ENCODE results near the gene CLNK. TPM values are rescaled to one million over a fixed set of nuclear protein-coding genes. Genes with fewer than 3 reads are reported as not detected.

The CLNK gene
- total RNA-seq, 2 experiments from 2014 or later: 2.0 TPM; not detected in 1

DNA sequence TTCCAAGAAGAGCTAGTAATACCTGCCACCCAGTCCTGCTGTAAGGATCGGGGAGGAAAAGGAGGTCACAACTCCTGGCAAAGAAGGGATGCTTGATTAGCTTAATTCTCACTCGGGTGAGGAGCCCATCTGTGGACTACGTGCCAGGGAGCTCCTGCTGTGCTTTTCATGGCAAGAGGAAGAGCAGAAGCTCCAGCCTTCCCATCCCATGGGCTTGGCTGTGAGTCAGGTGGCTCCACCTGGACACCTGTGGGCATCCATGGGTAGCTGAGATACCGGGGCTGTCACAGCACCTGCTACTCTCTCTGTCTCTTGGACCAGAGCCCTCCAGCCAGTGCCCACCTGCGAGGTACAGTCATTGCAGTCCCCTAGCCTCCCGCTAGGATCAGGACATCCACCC, 18.0 kb downstream of the CLNK start:
- TF ChIP-seq, protein P1, sequence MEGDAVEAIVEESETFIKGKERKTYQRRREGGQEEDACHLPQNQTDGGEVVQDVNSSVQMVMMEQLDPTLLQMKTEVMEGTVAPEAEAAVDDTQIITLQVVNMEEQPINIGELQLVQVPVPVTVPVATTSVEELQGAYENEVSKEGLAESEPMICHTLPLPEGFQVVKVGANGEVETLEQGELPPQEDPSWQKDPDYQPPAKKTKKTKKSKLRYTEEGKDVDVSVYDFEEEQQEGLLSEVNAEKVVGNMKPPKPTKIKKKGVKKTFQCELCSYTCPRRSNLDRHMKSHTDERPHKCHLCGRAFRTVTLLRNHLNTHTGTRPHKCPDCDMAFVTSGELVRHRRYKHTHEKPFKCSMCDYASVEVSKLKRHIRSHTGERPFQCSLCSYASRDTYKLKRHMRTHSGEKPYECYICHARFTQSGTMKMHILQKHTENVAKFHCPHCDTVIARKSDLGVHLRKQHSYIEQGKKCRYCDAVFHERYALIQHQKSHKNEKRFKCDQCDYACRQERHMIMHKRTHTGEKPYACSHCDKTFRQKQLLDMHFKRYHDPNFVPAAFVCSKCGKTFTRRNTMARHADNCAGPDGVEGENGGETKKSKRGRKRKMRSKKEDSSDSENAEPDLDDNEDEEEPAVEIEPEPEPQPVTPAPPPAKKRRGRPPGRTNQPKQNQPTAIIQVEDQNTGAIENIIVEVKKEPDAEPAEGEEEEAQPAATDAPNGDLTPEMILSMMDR (conservative IDR thresholded peaks at IDR 0.05; ENCODE audit: low read length): no peak
- TF ChIP-seq EZH2phosphoT487 (IDR thresholded peaks at IDR 0.05; ENCODE audit: borderline replicate concordance, low read depth, low read length): no peak

DNA sequence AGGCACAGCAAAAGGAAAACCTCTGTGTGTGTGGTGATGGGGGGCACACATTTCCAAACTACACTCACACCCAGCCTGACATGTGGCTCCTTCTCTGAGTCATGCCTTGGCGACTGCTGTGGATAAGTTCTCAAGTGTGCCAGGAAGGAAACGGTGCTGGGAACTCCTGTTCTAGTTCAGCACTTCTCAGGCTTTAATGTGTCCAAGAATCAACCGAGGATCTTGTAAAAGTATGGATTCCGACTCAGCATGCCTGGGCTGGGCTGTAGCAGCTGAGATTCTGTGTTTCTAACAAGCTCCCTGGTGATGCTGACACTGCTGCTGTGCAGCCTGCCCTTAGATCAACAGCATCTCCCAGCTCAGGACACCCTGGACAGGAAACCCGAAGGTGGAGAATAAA, 20.2 kb downstream of the CLNK start:
- intact Hi-C loops (cut with micrococcal nuclease; ENCODE audit: unreplicated experiment): no loop called here
- TF ChIP-seq, protein P1 (conservative IDR thresholded peaks at IDR 0.05; ENCODE audit: low read length): no peak
- no peak for TF ChIP-seq EZH2phosphoT487 (IDR thresholded peaks at IDR 0.05; ENCODE audit: borderline replicate concordance, low read depth, low read length)
- no peaks in the 10 kb centered on the region for H3K79me2 ChIP-seq (ENCODE audit: insufficient read depth, low read depth, low read length)
- H3K36me3 ChIP-seq (ENCODE audit: insufficient read depth, low read length): no peaks in the 10 kb centered on the region
- H2AFZ ChIP-seq (ENCODE audit: low read length): no peak overlapping the region
- ChIA-PET POLR2A (no interaction called here), CTCF (ENCODE audit: unreplicated experiment) (no interaction called here)
- no peak for DNase-seq (ENCODE audit: low spot score)
- H3K9me3 ChIP-seq (ENCODE audit: low read length): no peaks in the 10 kb centered on the region
- H3K4me2 ChIP-seq (ENCODE audit: low read length): no peak overlapping the region
- BruUV-seq (replicated peaks): no TSS peak
- no peaks in the 10 kb centered on the region for H3K4me1 ChIP-seq (ENCODE audit: insufficient read depth, low read length, poor library complexity, severe bottlenecking)
- no peaks in the 10 kb centered on the region for H4K20me1 ChIP-seq (ENCODE audit: insufficient read depth, low read length)
- no peak overlapping the region for H3K4me3 ChIP-seq (ENCODE audit: low read depth, low read length, poor library complexity, severe bottlenecking)
- no peak overlapping the region for H3K27ac ChIP-seq (ENCODE audit: low read depth, low read length, poor library complexity, severe bottlenecking)
- H3K9me2 ChIP-seq (ENCODE audit: insufficient read depth, low read length): no peaks in the 10 kb centered on the region

More for the DNA sequence above, 18.0 kb downstream of the CLNK start:
- H3K4me3 ChIP-seq (ENCODE audit: low read depth, low read length, poor library complexity, severe bottlenecking): no peak overlapping the region
- H3K79me2 ChIP-seq (ENCODE audit: insufficient read depth, low read depth, low read length): no peaks in the 10 kb centered on the region
- H3K9me2 ChIP-seq (ENCODE audit: insufficient read depth, low read length): no peaks in the 10 kb centered on the region
- no TSS peak for BruUV-seq (replicated peaks)
- no peak overlapping the region for H3K4me2 ChIP-seq (ENCODE audit: low read length)
- intact Hi-C loops (cut with micrococcal nuclease; ENCODE audit: unreplicated experiment): no loop called here
- H4K20me1 ChIP-seq (ENCODE audit: insufficient read depth, low read length): no peaks in the 10 kb centered on the region
- peaks cover 9% of the 10 kb centered on the region for H3K4me1 ChIP-seq (ENCODE audit: insufficient read depth, low read length, poor library complexity, severe bottlenecking)
- no peaks in the 10 kb centered on the region for H3K36me3 ChIP-seq (ENCODE audit: insufficient read depth, low read length)
- no peaks in the 10 kb centered on the region for H3K9me3 ChIP-seq (ENCODE audit: low read length)
- ChIA-PET POLR2A (no interaction called here), CTCF (ENCODE audit: unreplicated experiment) (no interaction called here)
- no peak overlapping the region for H3K27ac ChIP-seq (ENCODE audit: low read depth, low read length, poor library complexity, severe bottlenecking)
- no peak for DNase-seq (ENCODE audit: low spot score)
- H2AFZ ChIP-seq (ENCODE audit: low read length): no peak overlapping the region

DNA sequence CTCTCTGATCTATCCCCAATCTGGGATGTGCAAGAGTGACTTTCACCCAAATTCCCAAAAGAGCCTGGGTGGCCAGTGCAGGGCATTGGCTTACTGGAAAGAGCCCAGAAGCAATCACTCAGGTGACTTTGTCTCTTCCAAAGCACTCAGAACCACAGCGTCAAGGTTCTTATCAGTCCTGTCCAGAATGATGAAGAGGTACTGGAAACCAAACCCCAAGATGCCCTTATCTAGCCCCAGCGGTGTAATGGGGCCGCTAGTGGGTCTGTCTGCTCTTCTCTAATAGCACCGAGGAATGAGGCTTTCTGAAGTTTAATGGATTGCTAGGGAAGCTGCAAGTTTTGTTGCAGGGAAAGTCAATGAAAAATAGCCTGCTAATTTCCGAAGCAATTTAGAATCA, 21.6 kb downstream of the CLNK start:
- no peak overlapping the region for H3K4me3 ChIP-seq (ENCODE audit: low read depth, low read length, poor library complexity, severe bottlenecking)
- ChIA-PET CTCF (ENCODE audit: unreplicated experiment) (no interaction called here), POLR2A (interaction anchor here (0.6 kb wide), 1 partner anchor 347 kb away, joined by 3 read pairs; no protein-coding TSS in a partner anchor)
- intact Hi-C loops (cut with micrococcal nuclease; ENCODE audit: unreplicated experiment): no loop called here
- H3K9me2 ChIP-seq (ENCODE audit: insufficient read depth, low read length): no peaks in the 10 kb centered on the region
- no peaks in the 10 kb centered on the region for H3K9me3 ChIP-seq (ENCODE audit: low read length)
- H3K4me2 ChIP-seq (ENCODE audit: low read length): no peak overlapping the region
- no peak overlapping the region for H2AFZ ChIP-seq (ENCODE audit: low read length)
- no peaks in the 10 kb centered on the region for H3K79me2 ChIP-seq (ENCODE audit: insufficient read depth, low read depth, low read length)
- no peaks in the 10 kb centered on the region for H3K36me3 ChIP-seq (ENCODE audit: insufficient read depth, low read length)
- TF ChIP-seq, protein P1 (conservative IDR thresholded peaks at IDR 0.05; ENCODE audit: low read length): no peak
- TF ChIP-seq EZH2phosphoT487 (IDR thresholded peaks at IDR 0.05; ENCODE audit: borderline replicate concordance, low read depth, low read length): no peak
- no peaks in the 10 kb centered on the region for H4K20me1 ChIP-seq (ENCODE audit: insufficient read depth, low read length)
- DNase-seq (ENCODE audit: low spot score): no peak
- no peaks in the 10 kb centered on the region for H3K4me1 ChIP-seq (ENCODE audit: insufficient read depth, low read length, poor library complexity, severe bottlenecking)
- BruUV-seq (replicated peaks): no TSS peak
- H3K27ac ChIP-seq (ENCODE audit: low read depth, low read length, poor library complexity, severe bottlenecking): no peak overlapping the region

Data from OCI-LY7 (cell line).